K562 (cell line): ENCODE results near the gene ZNF451.

Experiments used
- ATF3 ChIP-seq, 2 experiments: fragments of 450-650 bp in 1 of 2; sonication (generic) in 1 of 2; formaldehyde crosslinking in 1 of 2; IDR thresholded peaks in 1 of 2; conservative IDR thresholded peaks in 1 of 2; 2 replicates each; pipeline versions ENCODE4 v1.6.1 to v1.8.1; 2016 to 2023; ENCODE audit warnings: mild to moderate bottlenecking in 2 of 2, moderate library complexity in 2 of 2, inconsistent platforms in 1 of 2, missing genetic modification reagents in 1 of 2
- CTCF ChIP-seq, 3 experiments: IDR thresholded peaks in 2 of 3; conservative IDR thresholded peaks in 1 of 3; 2 replicates each; pipeline ENCODE4 v1.5.1; 2011 to 2012; ENCODE audit warnings: low read length in 3 of 3, mild to moderate bottlenecking in 3 of 3, control low read depth in 2 of 3, improper control_type of control experiment in 1 of 3, inconsistent platforms in 1 of 3, low read depth in 1 of 3, mixed read lengths in 1 of 3, moderate library complexity in 1 of 3; ENCODE audit not compliant: insufficient read depth in 2 of 3
- EZH2 ChIP-seq: IDR thresholded peaks from 2 replicates; pipeline ENCODE4 v1.6.1; 2012; ENCODE audit warnings: low read depth, mild to moderate bottlenecking, inconsistent platforms, low read length, borderline replicate concordance
- KAT7 ChIP-seq: sonication (generic); formaldehyde crosslinking; IDR thresholded peaks from 2 replicates; pipeline ENCODE4 v1.8.0; 2022; ENCODE audit warnings: missing genetic modification reagents, mild to moderate bottlenecking, borderline replicate concordance
- LCOR ChIP-seq: sonication (generic); formaldehyde crosslinking; IDR thresholded peaks from 2 replicates; pipeline ENCODE4 v1.8.0; 2022; ENCODE audit warnings: mild to moderate bottlenecking, missing genetic modification reagents
- MYNN ChIP-seq, 2 experiments: sonication (generic); formaldehyde crosslinking in 1 of 2; IDR thresholded peaks; 2 replicates each; pipeline versions ENCODE4 v1.5.0 to v1.6.1; 2016 to 2020; ENCODE audit warnings: antibody characterized with exemption in 1 of 2, missing genetic modification reagents in 1 of 2
- POLR2A ChIP-seq: fragments of 450-650 bp; conservative IDR thresholded peaks from 2 replicates; pipeline ENCODE4 v1.6.1; 2016
- REST ChIP-seq, 2 experiments: fragments of 450-650 bp; formaldehyde crosslinking in 1 of 2; IDR thresholded peaks; 2 replicates each; pipeline versions ENCODE4 v1.4.0 to v1.6.1; 2014 to 2020; ENCODE audit warnings: mild to moderate bottlenecking in 2 of 2, borderline replicate concordance in 1 of 2, low read depth in 1 of 2
- RFX1 ChIP-seq: fragments of 450-650 bp; IDR thresholded peaks from 2 replicates; pipeline ENCODE4 v1.6.1; 2016; ENCODE audit warnings: mild to moderate bottlenecking, moderate library complexity
- TAF1 ChIP-seq: IDR thresholded peaks from 2 replicates; pipeline ENCODE4 v1.6.1; 2011; ENCODE audit warnings: mild to moderate bottlenecking, low read length, moderate library complexity; ENCODE audit not compliant: insufficient read depth, control insufficient read depth, severe bottlenecking; ENCODE audit errors: extremely low read depth
- TEAD1 ChIP-seq, 2 experiments: fragments of 450-650 bp in 1 of 2; sonication (generic) in 1 of 2; formaldehyde crosslinking; IDR thresholded peaks; 2 replicates each; pipeline versions ENCODE4 v1.4.0 to v1.8.0; 2020 to 2022; ENCODE audit warnings: mild to moderate bottlenecking in 2 of 2, missing genetic modification reagents in 1 of 2
- USF2 ChIP-seq: sonication (generic); formaldehyde crosslinking; IDR thresholded peaks from 2 replicates; pipeline ENCODE4 v1.5.0; 2020; ENCODE audit warnings: missing genetic modification reagents
- ZBTB49 ChIP-seq: sonication (generic); formaldehyde crosslinking; IDR thresholded peaks from 2 replicates; pipeline ENCODE4 v1.8.0; 2022; ENCODE audit warnings: missing genetic modification reagents, mild to moderate bottlenecking, borderline replicate concordance

- TF ChIP-seq TAF1 = no peak
- TF ChIP-seq LCOR (CRISPR knock-in tag) = no peak
- no peak for TF ChIP-seq REST (IDR thresholded peaks at IDR 0.05; ENCODE audit: borderline replicate concordance)
- no peak for TF ChIP-seq REST (CRISPR knock-in tag; IDR thresholded peaks at IDR 0.05; ENCODE audit: low read depth)
- TF ChIP-seq USF2 (CRISPR knock-in tag) = no peak
- TF ChIP-seq ZBTB49 (CRISPR knock-in tag) = no peak
- TF ChIP-seq POLR2A = no peak
- no peak for TF ChIP-seq RFX1
- no peak for TF ChIP-seq MYNN (IDR thresholded peaks at IDR 0.05)
- TF ChIP-seq MYNN (CRISPR knock-in tag; IDR thresholded peaks at IDR 0.05) = no peak
- no peak for TF ChIP-seq ATF3 (IDR thresholded peaks at IDR 0.05)
- TF ChIP-seq ATF3 (CRISPR knock-in tag; conservative IDR thresholded peaks at IDR 0.05) = no peak
- TF ChIP-seq TEAD1 (CRISPR knock-in tag; IDR thresholded peaks at IDR 0.05) = no peak
- TF ChIP-seq CTCF (IDR thresholded peaks at IDR 0.05 in 2 of 3, conservative IDR thresholded peaks at IDR 0.05 in 1 of 3; ENCODE audit: insufficient read depth in 2 of 3, low read depth in 1 of 3, low read length in 3 of 3) = no peak
- no peak for TF ChIP-seq KAT7 (CRISPR knock-in tag)
- TF ChIP-seq EZH2 = no peak
Observed at GRCh38 chr6:57165080-57165479, 75.1 kb downstream of the ZNF451 start.
